Measurements from ENCODE around the gene MAT2A. TPM values are rescaled to one million over a fixed set of nuclear protein-coding genes. Genes with fewer than 3 reads are reported as not detected.

Gene MAT2A
- total RNA-seq = 100 to 1,000 TPM in 3 of 4 donors, 10 to 100 TPM in 1; 66.2 to 185 (median 142) TPM

DNA sequence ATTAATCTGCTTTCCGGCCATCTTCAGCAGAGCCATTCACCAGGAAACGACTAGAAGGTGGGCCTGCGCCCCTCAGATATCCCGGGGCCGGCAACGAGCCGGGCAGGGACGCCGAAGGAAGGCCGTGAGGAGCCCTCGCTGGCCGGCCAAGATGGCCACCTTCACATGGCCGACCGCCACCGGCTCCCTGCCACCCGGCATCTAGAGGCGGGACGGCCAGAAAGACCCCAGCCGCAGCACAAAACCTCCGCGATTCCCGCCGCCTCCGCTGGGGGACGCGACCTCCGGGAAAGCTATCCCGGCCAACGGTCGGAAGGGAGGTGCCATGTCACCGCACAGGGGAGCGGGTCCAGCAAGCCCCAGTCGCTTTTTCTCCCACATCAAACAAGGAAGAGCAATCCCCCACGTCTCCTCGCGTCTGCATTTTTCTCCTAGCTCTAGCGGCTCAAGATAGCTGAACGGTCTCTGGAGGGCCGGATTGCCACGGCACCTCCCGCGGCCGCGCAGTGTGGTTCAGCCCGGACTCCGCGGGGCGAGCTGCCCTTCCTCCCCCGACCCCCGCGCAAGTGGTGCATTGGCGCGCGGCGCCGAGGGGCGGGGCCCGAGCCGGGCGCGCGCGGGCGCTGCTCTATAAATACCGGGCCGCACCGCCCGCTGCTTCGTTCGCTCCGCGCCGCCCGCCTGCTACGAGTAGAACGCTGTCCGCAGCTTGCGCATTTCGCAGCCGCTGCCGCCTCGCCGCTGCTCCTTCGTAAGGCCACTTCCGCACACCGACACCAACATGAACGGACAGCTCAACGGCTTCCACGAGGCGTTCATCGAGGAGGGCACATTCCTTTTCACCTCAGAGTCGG lies at the start of gene MAT2A:
Gene MAT2A, plus strand, starts transcription at position 662 of the 854 bp plus-strand sequence. Its CDS starts 120 bp downstream, at position 782.
- H3K27me3 ChIP-seq = no peaks in the 10 kb centered on the region
- H3K36me3 ChIP-seq = peaks cover 0 to 28% (median 17%) of the 10 kb centered on the region in 4 donors
- no peaks in the 10 kb centered on the region for H3K9me3 ChIP-seq
- peaks cover 17 to 65% (median 40%) of the 10 kb centered on the region in 4 donors for H3K4me1 ChIP-seq
- WGBS, 2 donors (ENCODE audit: low coverage in 1 of 2) = 1% methylated on average over 73 of the region's 92 CpGs; no CpG with 5 or more reads in 1 of the 2 donors
- H3K27ac ChIP-seq = peak within 1 kb of the TSS; percentile 95 to 99 (median 98)
- peak within 1 kb of the TSS; percentile 56 to 94 (median 85) for H3K4me3 ChIP-seq
- in situ Hi-C loops (cut with MboI; ENCODE audit: low pct_ligation_motif_present in 1 of 4, low pct_unique_long_range_greater_than_20kb in 1 of 4, low sequenced_read_pairs in 3 of 4) = no loop called here
- DNase-seq = peak; percentile 92
- TF ChIP-seq POLR2AphosphoS5 (IDR thresholded peaks at IDR 0.05) (peak; percentile 97 to 100 (median 99)), EP300 (IDR thresholded peaks at IDR 0.05; ENCODE audit: low read depth) (no peak), POLR2A (IDR thresholded peaks at IDR 0.05) (peak; percentile 100)
- TF ChIP-seq, protein P1, sequence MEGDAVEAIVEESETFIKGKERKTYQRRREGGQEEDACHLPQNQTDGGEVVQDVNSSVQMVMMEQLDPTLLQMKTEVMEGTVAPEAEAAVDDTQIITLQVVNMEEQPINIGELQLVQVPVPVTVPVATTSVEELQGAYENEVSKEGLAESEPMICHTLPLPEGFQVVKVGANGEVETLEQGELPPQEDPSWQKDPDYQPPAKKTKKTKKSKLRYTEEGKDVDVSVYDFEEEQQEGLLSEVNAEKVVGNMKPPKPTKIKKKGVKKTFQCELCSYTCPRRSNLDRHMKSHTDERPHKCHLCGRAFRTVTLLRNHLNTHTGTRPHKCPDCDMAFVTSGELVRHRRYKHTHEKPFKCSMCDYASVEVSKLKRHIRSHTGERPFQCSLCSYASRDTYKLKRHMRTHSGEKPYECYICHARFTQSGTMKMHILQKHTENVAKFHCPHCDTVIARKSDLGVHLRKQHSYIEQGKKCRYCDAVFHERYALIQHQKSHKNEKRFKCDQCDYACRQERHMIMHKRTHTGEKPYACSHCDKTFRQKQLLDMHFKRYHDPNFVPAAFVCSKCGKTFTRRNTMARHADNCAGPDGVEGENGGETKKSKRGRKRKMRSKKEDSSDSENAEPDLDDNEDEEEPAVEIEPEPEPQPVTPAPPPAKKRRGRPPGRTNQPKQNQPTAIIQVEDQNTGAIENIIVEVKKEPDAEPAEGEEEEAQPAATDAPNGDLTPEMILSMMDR (IDR thresholded peaks at IDR 0.05) = peak; percentile 63 to 96 (median 76)
- intact Hi-C loops (cut with DNase I; ENCODE audit: low total_unique reads) = loop anchor here (5.0 kb wide), 1 partner anchor 101 kb away; no protein-coding TSS in a partner anchor

DNA sequence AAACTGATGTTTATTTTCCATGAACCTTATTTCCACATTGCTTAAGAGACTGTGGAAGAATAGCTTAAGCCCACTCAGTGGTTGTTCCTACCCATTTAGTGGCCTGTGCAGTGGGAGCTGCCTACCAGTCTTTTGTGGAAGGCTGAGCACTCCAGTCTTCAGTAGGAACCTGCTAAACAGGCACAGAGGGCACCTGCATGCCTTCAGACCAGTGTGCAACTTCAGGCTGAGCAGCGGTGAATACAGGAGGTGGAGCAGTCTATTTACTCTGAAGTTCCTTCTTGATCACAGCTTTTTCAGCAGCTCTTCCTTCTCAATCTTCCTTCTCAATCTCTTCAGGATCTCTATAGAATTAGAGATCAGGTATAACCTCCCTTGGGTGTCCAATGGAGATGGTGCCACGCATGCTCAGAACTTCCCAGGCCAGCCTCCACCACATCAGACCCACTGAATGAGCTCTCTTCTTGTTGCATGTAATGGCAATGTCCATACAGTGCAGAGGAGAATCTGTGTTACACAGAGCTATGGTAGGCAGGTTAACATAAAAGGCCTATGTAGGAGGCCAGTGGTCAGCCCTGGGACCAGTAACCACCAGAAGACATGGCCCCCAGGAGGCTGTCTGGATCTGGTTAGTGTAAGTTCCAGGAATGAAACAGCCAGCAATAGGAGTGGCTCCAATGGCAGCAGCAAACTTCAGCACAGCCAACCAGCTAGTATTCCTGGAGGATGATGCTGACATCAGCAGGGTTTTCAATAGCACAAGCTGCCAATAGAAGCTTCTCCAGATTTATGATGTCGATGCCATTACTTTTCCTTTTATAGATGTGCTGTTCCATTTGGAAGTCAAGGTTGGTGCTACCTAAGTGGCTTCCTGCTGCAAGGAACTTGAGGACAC lies 47.9 kb upstream of the MAT2A start:
- H3K4me3 ChIP-seq = no peak overlapping the region
- 81 to 90% methylated on average over 2 to 3 of the region's 3 CpGs for WGBS, 2 donors (ENCODE audit: low coverage in 1 of 2)
- TF ChIP-seq, protein P1 (IDR thresholded peaks at IDR 0.05) = no peak
- no peak for TF ChIP-seq POLR2AphosphoS5 (IDR thresholded peaks at IDR 0.05)
- TF ChIP-seq EP300 (IDR thresholded peaks at IDR 0.05; ENCODE audit: low read depth) = no peak
- no peak for TF ChIP-seq POLR2A (IDR thresholded peaks at IDR 0.05)
- no peaks in the 10 kb centered on the region for H3K9me3 ChIP-seq
- no peak for DNase-seq
- H3K27me3 ChIP-seq = no peaks in the 10 kb centered on the region
- H3K36me3 ChIP-seq = no peaks in the 10 kb centered on the region
- no peak overlapping the region for H3K27ac ChIP-seq
- intact Hi-C loops (cut with DNase I; ENCODE audit: low total_unique reads) = no loop called here
- in situ Hi-C loops (cut with MboI; ENCODE audit: low pct_ligation_motif_present in 1 of 4, low pct_unique_long_range_greater_than_20kb in 1 of 4, low sequenced_read_pairs in 3 of 4) = no loop called here
- H3K4me1 ChIP-seq = no peaks in the 10 kb centered on the region

- TF ChIP-seq, protein P1 (IDR thresholded peaks at IDR 0.05) = no peak
- TF ChIP-seq POLR2A (IDR thresholded peaks at IDR 0.05) (no peak), POLR2AphosphoS5 (IDR thresholded peaks at IDR 0.05) (no peak), EP300 (IDR thresholded peaks at IDR 0.05; ENCODE audit: low read depth) (no peak)
- Histone ChIP-seq H3K27ac (no peak overlapping the region), H3K4me3 (no peak overlapping the region), H3K4me1 (peaks cover 0 to 17% (median 0%) of the 10 kb centered on the region in 4 donors), H3K36me3 (no peaks in the 10 kb centered on the region), H3K9me3 (no peaks in the 10 kb centered on the region), H3K27me3 (no peaks in the 10 kb centered on the region)
- intact Hi-C loops (cut with DNase I; ENCODE audit: low total_unique reads) = no loop called here
- in situ Hi-C loops (cut with MboI; ENCODE audit: low pct_ligation_motif_present in 1 of 4, low pct_unique_long_range_greater_than_20kb in 1 of 4, low sequenced_read_pairs in 3 of 4) = no loop called here
- 91 to 100% methylated on average over 1 of the region's 1 CpG for WGBS, 2 donors (ENCODE audit: low coverage in 1 of 2)
- DNase-seq = no peak
These were observed 42.5 kb upstream of the MAT2A start for GRCh38 chr2:85496436-85496835.
